A549 (cell line): ENCODE results near the gene SWI5. TPM values are rescaled to one million over a fixed set of nuclear protein-coding genes. Genes with fewer than 3 reads are reported as not detected.

Experiments
- ATAC-seq, 2 experiments: fragments of 200-7000 bp in 1 of 2; fragments of >200 bp in 1 of 2; cut with Nextera tagmentation in 1 of 2; cut with Tn5 transposase in 1 of 2; 3 replicates each; pipeline versions ENCODE4 v1.8.0 to v1.9.1; 2018 to 2020; ENCODE audit warnings: mild to moderate bottlenecking in 1 of 2, moderate library complexity in 1 of 2
- CTCF ChIA-PET: fragments of 300-600 bp; sonication (Branson Sonifier 250); formaldehyde crosslinking; extraction: SDS; loops from one replicate; lab custom pipeline; 2021; ENCODE audit warnings: antibody characterized with exemption, inconsistent platforms; lab: Yijun Ruan, JAX
- POLR2A ChIA-PET: fragments of 350-600 bp; formaldehyde crosslinking; extraction: SDS; loops from one replicate; lab custom pipeline; 2021; ENCODE audit warnings: antibody characterized with exemption, inconsistent platforms; lab: Yijun Ruan, JAX
- DNase-seq, 2 experiments: peaks; one replicate each; pipeline versions ENCODE4 v3.0.0 to v3.0.0-alpha.2; 2011 to 2016; ENCODE audit warnings: low read depth in 1 of 2, low spot score in 1 of 2
- FAIRE-seq: peaks from 2 replicates; lab custom pipeline; 2011; peaks lifted over from hg19 to GRCh38; lab: Jason Lieb, UNC
- H3K27ac ChIP-seq, 2 experiments: fragments of >200 bp; sonication (Bioruptor Twin); formaldehyde crosslinking; 3 replicates each; pipeline ENCODE4 v1.5.1; 2016 to 2017
- H3K4me1 ChIP-seq: fragments of >200 bp; sonication (Bioruptor Twin); formaldehyde crosslinking; 3 replicates; pipeline ENCODE4 v1.6.1; 2016
- H3K4me2 ChIP-seq: fragments of >200 bp; sonication (Bioruptor Twin); formaldehyde crosslinking; 3 replicates; pipeline ENCODE4 v1.6.1; 2016
- H3K4me3 ChIP-seq: fragments of >200 bp; sonication (Bioruptor Twin); formaldehyde crosslinking; 3 replicates; pipeline ENCODE4 v1.5.1; 2016
- H3K9me3 ChIP-seq: fragments of >200 bp; sonication (Bioruptor Twin); formaldehyde crosslinking; 3 replicates; pipeline ENCODE4 v1.6.1; 2016
- ATOH8 ChIP-seq: fragments of 250-450 bp; sonication (Bioruptor Pico); IDR thresholded peaks from 2 replicates; pipeline ENCODE4 v1.5.0; 2020; ENCODE audit warnings: low read depth, mild to moderate bottlenecking, moderate library complexity
- BCL3 ChIP-seq: fragments of >200 bp; sonication (Bioruptor Twin); formaldehyde crosslinking; IDR thresholded peaks from 3 replicates; pipeline ENCODE4 v1.6.1; 2016
- E2F6 ChIP-seq: IDR thresholded peaks from 2 replicates; pipeline ENCODE4 v1.6.1; 2012; ENCODE audit warnings: low read depth, borderline replicate concordance
- EHMT2 ChIP-seq: fragments of 200-600 bp; sonication (generic); IDR thresholded peaks from 2 replicates; pipeline ENCODE4 v1.6.1; 2016; ENCODE audit warnings: antibody characterized with exemption, low read depth, mild to moderate bottlenecking, moderate library complexity
- EP300 ChIP-seq, 2 experiments: fragments of >200 bp; sonication (Bioruptor Twin); formaldehyde crosslinking; IDR thresholded peaks; 2 replicates in 1 of 2; 3 replicates in 1 of 2; pipeline ENCODE4 v1.6.1; 2016 to 2017
- GATA3 ChIP-seq: IDR thresholded peaks from 2 replicates; pipeline ENCODE4 v1.6.1; 2012; ENCODE audit warnings: borderline replicate concordance
- HEYL ChIP-seq: fragments of 250-450 bp; sonication (Bioruptor Pico); IDR thresholded peaks from 2 replicates; pipeline ENCODE4 v1.8.0; 2021; ENCODE audit warnings: mild to moderate bottlenecking, moderate library complexity
- HOXB13 ChIP-seq: fragments of 250-450 bp; sonication (Bioruptor Pico); IDR thresholded peaks from 2 replicates; pipeline ENCODE4 v1.5.0; 2020; ENCODE audit warnings: low read depth, mild to moderate bottlenecking, moderate library complexity
- JUNB ChIP-seq: fragments of >200 bp; sonication (Bioruptor Twin); formaldehyde crosslinking; IDR thresholded peaks from 2 replicates; pipeline ENCODE4 v1.6.1; 2016
- KDM1A ChIP-seq: fragments of 200-600 bp; sonication (generic); IDR thresholded peaks from 2 replicates; pipeline ENCODE4 v1.6.1; 2016; ENCODE audit warnings: low read depth, mild to moderate bottlenecking
- KDM5A ChIP-seq: fragments of 200-600 bp; sonication (generic); IDR thresholded peaks from 2 replicates; pipeline ENCODE4 v1.6.1; 2016; ENCODE audit warnings: antibody characterized with exemption, mild to moderate bottlenecking
- MAZ ChIP-seq: fragments of 150-350 bp; IDR thresholded peaks from 2 replicates; pipeline ENCODE4 v1.6.1; 2014; ENCODE audit warnings: antibody characterized with exemption, low read depth, low read length, borderline replicate concordance
- RARB ChIP-seq: fragments of 250-450 bp; sonication (Bioruptor Pico); IDR thresholded peaks from 2 replicates; pipeline ENCODE4 v1.8.0; 2021; ENCODE audit warnings: mild to moderate bottlenecking, moderate library complexity
- RNF2 ChIP-seq: fragments of 200-600 bp; sonication (generic); IDR thresholded peaks from 2 replicates; pipeline ENCODE4 v1.6.1; 2016; ENCODE audit warnings: low read depth, mild to moderate bottlenecking, antibody characterized with exemption, moderate library complexity, borderline replicate concordance
- TFCP2L1 ChIP-seq: fragments of 250-450 bp; sonication (Bioruptor Pico); IDR thresholded peaks from 2 replicates; pipeline ENCODE4 v1.5.0; 2021; ENCODE audit warnings: mild to moderate bottlenecking
- WGBS: methylation state at CpG from one replicate; pipeline ENCODE4 v1.1.6; 2017; ENCODE audit errors: missing lambda C conversion rate; 5-methylcytosine and 5-hydroxymethylcytosine counted together
- polyA plus RNA-seq, 4 experiments: library from polyadenylated mRNA; depleted of rRNA in 3 of 4; stranded (reverse); fragments of >200 nt; fragmentation: RNase III in 1 of 4; extraction: RNeasy Plus Mini Kit Qiagen cat#74134 plus additional on column Dnase treatment in 1 of 4; gene quantifications; 2 replicates in 3 of 4; 3 replicates in 1 of 4; pipeline ENCODE4 v1.2.3, GENCODE V29; 2011 to 2017
- TF ChIP-seq, protein P1 (sequence below): fragments of 250-450 bp; sonication (Bioruptor Pico); IDR thresholded peaks from 2 replicates; pipeline ENCODE4 v1.5.0; 2021; ENCODE audit warnings: mild to moderate bottlenecking, moderate library complexity, borderline replicate concordance
- TF ChIP-seq, protein P2 (sequence below): fragments of 450-650 bp; IDR thresholded peaks from 2 replicates; pipeline ENCODE4 v1.6.1; 2014; ENCODE audit warnings: antibody characterized with exemption
- TF ChIP-seq, protein P3 (sequence below): IDR thresholded peaks from 2 replicates; pipeline ENCODE4 v1.6.1; 2012
- TF ChIP-seq, protein P4 (sequence below): fragments of 200-600 bp; sonication (generic); IDR thresholded peaks from 2 replicates; pipeline ENCODE4 v1.6.1; 2016; ENCODE audit warnings: antibody characterized with exemption, mild to moderate bottlenecking, moderate library complexity

The SWI5 gene
- polyA plus RNA-seq, 2 of the 4 experiments (the other 2 are of a cell fraction) = 45.3 to 66.8 TPM

GRCh38 chr9:128262687-128263086 lies 13.4 kb upstream of the SWI5 start (continued):
- TF ChIP-seq E2F6 (no peak), KDM5A (no peak), MAZ (no peak), GATA3 (no peak)
- TF ChIP-seq, protein P1, sequence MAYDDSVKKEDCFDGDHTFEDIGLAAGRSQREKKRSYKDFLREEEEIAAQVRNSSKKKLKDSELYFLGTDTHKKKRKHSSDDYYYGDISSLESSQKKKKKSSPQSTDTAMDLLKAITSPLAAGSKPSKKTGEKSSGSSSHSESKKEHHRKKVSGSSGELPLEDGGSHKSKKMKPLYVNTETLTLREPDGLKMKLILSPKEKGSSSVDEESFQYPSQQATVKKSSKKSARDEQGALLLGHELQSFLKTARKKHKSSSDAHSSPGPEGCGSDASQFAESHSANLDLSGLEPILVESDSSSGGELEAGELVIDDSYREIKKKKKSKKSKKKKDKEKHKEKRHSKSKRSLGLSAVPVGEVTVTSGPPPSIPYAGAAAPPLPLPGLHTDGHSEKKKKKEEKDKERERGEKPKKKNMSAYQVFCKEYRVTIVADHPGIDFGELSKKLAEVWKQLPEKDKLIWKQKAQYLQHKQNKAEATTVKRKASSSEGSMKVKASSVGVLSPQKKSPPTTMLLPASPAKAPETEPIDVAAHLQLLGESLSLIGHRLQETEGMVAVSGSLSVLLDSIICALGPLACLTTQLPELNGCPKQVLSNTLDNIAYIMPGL = no peak

DNA sequence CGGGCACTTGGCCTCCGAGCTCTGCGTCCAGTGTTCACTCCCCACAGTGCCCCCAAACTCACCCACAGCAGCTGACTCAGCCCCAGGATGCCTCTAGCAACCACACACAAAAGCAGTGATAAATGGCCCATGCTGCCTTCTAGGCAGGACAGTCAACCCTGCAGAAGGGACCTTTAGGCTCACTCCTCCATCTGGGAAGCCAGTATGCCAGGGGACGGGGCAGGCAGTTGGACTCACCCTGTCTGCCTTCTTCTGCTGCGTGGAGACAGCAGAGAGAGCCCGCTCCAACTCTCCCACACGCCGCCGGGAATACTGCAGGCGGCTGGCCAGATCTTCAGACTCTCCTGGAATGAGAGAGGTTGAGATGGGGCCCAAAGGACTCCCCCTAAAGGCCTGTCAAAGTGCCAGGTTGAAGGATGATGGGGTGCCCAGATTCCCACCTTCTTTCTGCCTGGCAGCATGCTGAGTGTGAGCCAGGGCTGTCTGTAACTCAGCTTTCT lies 10.7 kb upstream of the SWI5 start:
- ATAC-seq = no peak
- H3K4me1 ChIP-seq = no peaks in the 10 kb centered on the region
- CTCF ChIA-PET = interaction anchor here (1.6 to 5.9 kb wide), 2 partner anchors 11 to 30 kb away, joined by 5 to 37 read pairs; no protein-coding TSS in a partner anchor
- POLR2A ChIA-PET = no interaction called here
- DNase-seq = no peak
- 93% methylated on average over 10 of the region's 10 CpGs for WGBS
- no peak overlapping the region for H3K27ac ChIP-seq
- no peak overlapping the region for H3K4me3 ChIP-seq
- no peak overlapping the region for H3K4me2 ChIP-seq
- FAIRE-seq = no peak
- no peak for TF ChIP-seq JUNB
- no peak for TF ChIP-seq ATOH8 (CRISPR knock-in tag)
- no peak for TF ChIP-seq MAZ
- TF ChIP-seq RNF2 = no peak
- no peak for TF ChIP-seq HEYL (CRISPR knock-in tag)
- no peak for TF ChIP-seq RARB (CRISPR knock-in tag)
- TF ChIP-seq TFCP2L1 = no peak
- TF ChIP-seq, protein P2, sequence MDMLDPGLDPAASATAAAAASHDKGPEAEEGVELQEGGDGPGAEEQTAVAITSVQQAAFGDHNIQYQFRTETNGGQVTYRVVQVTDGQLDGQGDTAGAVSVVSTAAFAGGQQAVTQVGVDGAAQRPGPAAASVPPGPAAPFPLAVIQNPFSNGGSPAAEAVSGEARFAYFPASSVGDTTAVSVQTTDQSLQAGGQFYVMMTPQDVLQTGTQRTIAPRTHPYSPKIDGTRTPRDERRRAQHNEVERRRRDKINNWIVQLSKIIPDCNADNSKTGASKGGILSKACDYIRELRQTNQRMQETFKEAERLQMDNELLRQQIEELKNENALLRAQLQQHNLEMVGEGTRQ = no peak
- TF ChIP-seq KDM1A = no peak
- TF ChIP-seq, protein P3, sequence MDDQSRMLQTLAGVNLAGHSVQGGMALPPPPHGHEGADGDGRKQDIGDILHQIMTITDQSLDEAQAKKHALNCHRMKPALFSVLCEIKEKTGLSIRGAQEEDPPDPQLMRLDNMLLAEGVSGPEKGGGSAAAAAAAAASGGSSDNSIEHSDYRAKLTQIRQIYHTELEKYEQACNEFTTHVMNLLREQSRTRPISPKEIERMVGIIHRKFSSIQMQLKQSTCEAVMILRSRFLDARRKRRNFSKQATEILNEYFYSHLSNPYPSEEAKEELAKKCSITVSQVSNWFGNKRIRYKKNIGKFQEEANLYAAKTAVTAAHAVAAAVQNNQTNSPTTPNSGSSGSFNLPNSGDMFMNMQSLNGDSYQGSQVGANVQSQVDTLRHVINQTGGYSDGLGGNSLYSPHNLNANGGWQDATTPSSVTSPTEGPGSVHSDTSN = no peak
- no peak for TF ChIP-seq EHMT2
- TF ChIP-seq HOXB13 (CRISPR knock-in tag) = no peak
- no peak for TF ChIP-seq EP300 (IDR thresholded peaks at IDR 0.05)
- TF ChIP-seq, protein P4, sequence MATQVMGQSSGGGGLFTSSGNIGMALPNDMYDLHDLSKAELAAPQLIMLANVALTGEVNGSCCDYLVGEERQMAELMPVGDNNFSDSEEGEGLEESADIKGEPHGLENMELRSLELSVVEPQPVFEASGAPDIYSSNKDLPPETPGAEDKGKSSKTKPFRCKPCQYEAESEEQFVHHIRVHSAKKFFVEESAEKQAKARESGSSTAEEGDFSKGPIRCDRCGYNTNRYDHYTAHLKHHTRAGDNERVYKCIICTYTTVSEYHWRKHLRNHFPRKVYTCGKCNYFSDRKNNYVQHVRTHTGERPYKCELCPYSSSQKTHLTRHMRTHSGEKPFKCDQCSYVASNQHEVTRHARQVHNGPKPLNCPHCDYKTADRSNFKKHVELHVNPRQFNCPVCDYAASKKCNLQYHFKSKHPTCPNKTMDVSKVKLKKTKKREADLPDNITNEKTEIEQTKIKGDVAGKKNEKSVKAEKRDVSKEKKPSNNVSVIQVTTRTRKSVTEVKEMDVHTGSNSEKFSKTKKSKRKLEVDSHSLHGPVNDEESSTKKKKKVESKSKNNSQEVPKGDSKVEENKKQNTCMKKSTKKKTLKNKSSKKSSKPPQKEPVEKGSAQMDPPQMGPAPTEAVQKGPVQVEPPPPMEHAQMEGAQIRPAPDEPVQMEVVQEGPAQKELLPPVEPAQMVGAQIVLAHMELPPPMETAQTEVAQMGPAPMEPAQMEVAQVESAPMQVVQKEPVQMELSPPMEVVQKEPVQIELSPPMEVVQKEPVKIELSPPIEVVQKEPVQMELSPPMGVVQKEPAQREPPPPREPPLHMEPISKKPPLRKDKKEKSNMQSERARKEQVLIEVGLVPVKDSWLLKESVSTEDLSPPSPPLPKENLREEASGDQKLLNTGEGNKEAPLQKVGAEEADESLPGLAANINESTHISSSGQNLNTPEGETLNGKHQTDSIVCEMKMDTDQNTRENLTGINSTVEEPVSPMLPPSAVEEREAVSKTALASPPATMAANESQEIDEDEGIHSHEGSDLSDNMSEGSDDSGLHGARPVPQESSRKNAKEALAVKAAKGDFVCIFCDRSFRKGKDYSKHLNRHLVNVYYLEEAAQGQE = no peak
- TF ChIP-seq BCL3 = no peak
- TF ChIP-seq, all 56 proteins: peak for 0
- H3K9me3 ChIP-seq = no peaks in the 10 kb centered on the region
